K562 (cell line): ENCODE results near the gene TUBA1B. TPM values are rescaled to one million over a fixed set of nuclear protein-coding genes. Genes with fewer than 3 reads are reported as not detected.
A peak's percentile ranks its signal among the peaks of the same experiment; 100 is the strongest.

Source experiments
- CC2D1A ChIP-seq: fragments of 450-650 bp; IDR thresholded peaks from 2 replicates; pipeline ENCODE4 v1.6.1; 2017; ENCODE audit warnings: mild to moderate bottlenecking
- DNMT1 ChIP-seq: fragments of 450-650 bp; IDR thresholded peaks from 2 replicates; pipeline ENCODE4 v1.6.1; 2016; ENCODE audit warnings: antibody characterized with exemption, mild to moderate bottlenecking
- ETV1 ChIP-seq: fragments of 450-650 bp; conservative IDR thresholded peaks from 2 replicates; pipeline ENCODE4 v1.6.1; 2016; ENCODE audit warnings: missing genetic modification characterization, control low read depth, low read depth, missing compliant biosample characterization
- GTF2E2 ChIP-seq: fragments of 200-800 bp; sonication (Bioruptor generic); IDR thresholded peaks from 2 replicates; pipeline ENCODE4 v1.6.1; 2016; ENCODE audit warnings: missing genetic modification characterization, missing compliant biosample characterization
- HDAC8 ChIP-seq: fragments of 450-650 bp; IDR thresholded peaks from 2 replicates; pipeline ENCODE4 v1.6.1; 2016; ENCODE audit warnings: mild to moderate bottlenecking, missing genetic modification characterization, moderate library complexity, missing compliant biosample characterization
- NCOR1 ChIP-seq: fragments of 450-650 bp; IDR thresholded peaks from 2 replicates; pipeline ENCODE4 v1.6.1; 2016; ENCODE audit warnings: mild to moderate bottlenecking, moderate library complexity
- PRMT5 ChIP-seq: sonication (generic); formaldehyde crosslinking; IDR thresholded peaks from 2 replicates; pipeline ENCODE4 v1.5.0; 2020; ENCODE audit warnings: missing genetic modification reagents
- PRPF4 ChIP-seq: fragments of 200-400 bp; formaldehyde crosslinking; IDR thresholded peaks from one replicate; pipeline ENCODE4 v1.6.1; 2017; ENCODE audit warnings: low read length, low read depth, mild to moderate bottlenecking; ENCODE audit not compliant: insufficient read depth, poor library complexity, severe bottlenecking
- SMARCA4 ChIP-seq: fragments of 450-650 bp; IDR thresholded peaks from 2 replicates; pipeline ENCODE4 v1.6.1; 2016
- TAF9B ChIP-seq: fragments of 450-650 bp; IDR thresholded peaks from 2 replicates; pipeline ENCODE4 v1.6.1; 2018; ENCODE audit warnings: mild to moderate bottlenecking; ENCODE audit not compliant: partially characterized antibody
- ZNF3 ChIP-seq: fragments of 250-450 bp; sonication (Bioruptor Pico); IDR thresholded peaks from 2 replicates; pipeline ENCODE4 v1.5.0; 2021; ENCODE audit warnings: mild to moderate bottlenecking, moderate library complexity
- ZNF384 ChIP-seq: IDR thresholded peaks from 2 replicates; pipeline ENCODE4 v1.6.1; 2012; ENCODE audit warnings: low read depth, low read length, improper control_type of control experiment
- polyA plus RNA-seq, 8 experiments: library from polyadenylated mRNA; depleted of rRNA in 4 of 8; stranded (reverse) in 5 of 8; unstranded in 3 of 8; fragments of >200 nt; fragmentation: Nextera tagmentation in 2 of 8; fragmentation: Illumina TruSeq in 1 of 8; extraction: Ambion mirVana in 2 of 8; extraction: Trizol in 1 of 8; gene quantifications; 2 replicates each; pipeline versions ENCODE4 v1.2.1 to v1.2.3, GENCODE V29; 2011 to 2014; ENCODE audit warnings: inconsistent platforms in 1 of 8, missing spikeins in 1 of 8
- total RNA-seq, 7 experiments: library from RNA; depleted of rRNA in 6 of 7; stranded (reverse); fragments of >200 nt in 6 of 7; fragmentation: Illumina TruSeq in 2 of 7; extraction: Trizol in 2 of 7; gene quantifications; 2 replicates each; pipeline versions ENCODE4 v1.2.1 to v1.2.3, GENCODE V29; 2011 to 2021; ENCODE audit warnings: low replicate concordance in 1 of 7
- TF ChIP-seq, protein P1 (sequence below): sonication (generic); formaldehyde crosslinking; IDR thresholded peaks from 2 replicates; pipeline ENCODE4 v1.8.0; 2022; ENCODE audit warnings: mild to moderate bottlenecking, missing genetic modification reagents
- TF ChIP-seq, protein P2 (sequence below): sonication (generic); formaldehyde crosslinking; IDR thresholded peaks from 2 replicates; pipeline ENCODE4 v1.8.1; 2022; ENCODE audit warnings: missing genetic modification reagents
- TF ChIP-seq, protein P3 (sequence below): IDR thresholded peaks from 3 replicates; pipeline ENCODE4 v1.6.1; 2011; ENCODE audit warnings: borderline replicate concordance, mild to moderate bottlenecking; ENCODE audit not compliant: insufficient read length, insufficient read depth
- TF ChIP-seq, protein P4 (sequence below): fragments of 450-650 bp; IDR thresholded peaks from 2 replicates; pipeline ENCODE4 v1.6.1; 2016; ENCODE audit warnings: missing biosample characterization, missing genetic modification characterization
- TF ChIP-seq, protein P5 (sequence below): fragments of 150-350 bp; IDR thresholded peaks from 2 replicates; pipeline ENCODE4 v1.6.1; 2014; ENCODE audit warnings: low read depth, mild to moderate bottlenecking, low read length, borderline replicate concordance

Gene TUBA1B
- total and polyA plus RNA-seq, 9 of the 15 experiments (the other 6 are each of a cell fraction or from before 2014, with no cell fraction given) = 2,189 to 4,624 (median 2,628) TPM

DNA sequence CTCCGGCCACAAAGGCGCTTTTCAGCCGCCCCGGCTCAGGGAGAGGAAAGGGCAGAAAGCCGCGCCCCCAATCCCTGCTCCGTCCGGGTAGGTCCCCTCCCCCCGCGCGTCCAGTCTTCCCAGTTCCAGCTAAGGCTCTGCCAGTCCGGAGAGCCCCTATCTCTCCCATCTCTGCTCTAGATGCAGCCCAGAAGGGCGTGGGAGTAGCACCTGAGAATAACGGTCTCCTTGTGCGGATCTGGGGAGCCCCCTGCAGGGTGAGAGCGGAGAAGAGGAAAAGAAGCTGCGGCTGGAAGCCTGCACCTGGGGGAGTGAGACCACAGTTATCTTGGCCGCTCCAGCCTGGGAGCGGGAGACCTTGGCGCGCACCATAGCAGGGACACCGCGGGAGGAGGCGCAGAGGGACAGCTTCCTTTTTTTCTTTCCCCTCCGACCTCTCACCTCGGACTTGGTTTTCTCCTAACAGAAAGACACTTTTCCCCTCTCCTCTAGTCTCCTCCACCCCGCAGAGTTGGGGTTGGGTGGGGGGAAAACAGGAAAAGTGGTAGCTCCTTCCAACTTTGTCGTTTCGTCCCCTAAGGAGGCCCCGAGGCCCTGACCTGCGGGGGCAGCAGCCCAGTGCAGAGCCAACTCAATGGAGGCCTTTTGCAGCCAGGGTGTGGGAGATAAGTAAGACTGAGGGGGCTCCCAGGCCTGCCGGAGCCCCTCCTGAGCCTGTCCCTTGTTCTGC lies 38.9 kb downstream of the TUBA1B start (continued):
- TF ChIP-seq, protein P1, sequence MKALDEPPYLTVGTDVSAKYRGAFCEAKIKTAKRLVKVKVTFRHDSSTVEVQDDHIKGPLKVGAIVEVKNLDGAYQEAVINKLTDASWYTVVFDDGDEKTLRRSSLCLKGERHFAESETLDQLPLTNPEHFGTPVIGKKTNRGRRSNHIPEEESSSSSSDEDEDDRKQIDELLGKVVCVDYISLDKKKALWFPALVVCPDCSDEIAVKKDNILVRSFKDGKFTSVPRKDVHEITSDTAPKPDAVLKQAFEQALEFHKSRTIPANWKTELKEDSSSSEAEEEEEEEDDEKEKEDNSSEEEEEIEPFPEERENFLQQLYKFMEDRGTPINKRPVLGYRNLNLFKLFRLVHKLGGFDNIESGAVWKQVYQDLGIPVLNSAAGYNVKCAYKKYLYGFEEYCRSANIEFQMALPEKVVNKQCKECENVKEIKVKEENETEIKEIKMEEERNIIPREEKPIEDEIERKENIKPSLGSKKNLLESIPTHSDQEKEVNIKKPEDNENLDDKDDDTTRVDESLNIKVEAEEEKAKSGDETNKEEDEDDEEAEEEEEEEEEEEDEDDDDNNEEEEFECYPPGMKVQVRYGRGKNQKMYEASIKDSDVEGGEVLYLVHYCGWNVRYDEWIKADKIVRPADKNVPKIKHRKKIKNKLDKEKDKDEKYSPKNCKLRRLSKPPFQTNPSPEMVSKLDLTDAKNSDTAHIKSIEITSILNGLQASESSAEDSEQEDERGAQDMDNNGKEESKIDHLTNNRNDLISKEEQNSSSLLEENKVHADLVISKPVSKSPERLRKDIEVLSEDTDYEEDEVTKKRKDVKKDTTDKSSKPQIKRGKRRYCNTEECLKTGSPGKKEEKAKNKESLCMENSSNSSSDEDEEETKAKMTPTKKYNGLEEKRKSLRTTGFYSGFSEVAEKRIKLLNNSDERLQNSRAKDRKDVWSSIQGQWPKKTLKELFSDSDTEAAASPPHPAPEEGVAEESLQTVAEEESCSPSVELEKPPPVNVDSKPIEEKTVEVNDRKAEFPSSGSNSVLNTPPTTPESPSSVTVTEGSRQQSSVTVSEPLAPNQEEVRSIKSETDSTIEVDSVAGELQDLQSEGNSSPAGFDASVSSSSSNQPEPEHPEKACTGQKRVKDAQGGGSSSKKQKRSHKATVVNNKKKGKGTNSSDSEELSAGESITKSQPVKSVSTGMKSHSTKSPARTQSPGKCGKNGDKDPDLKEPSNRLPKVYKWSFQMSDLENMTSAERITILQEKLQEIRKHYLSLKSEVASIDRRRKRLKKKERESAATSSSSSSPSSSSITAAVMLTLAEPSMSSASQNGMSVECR (CRISPR knock-in tag) = peak; percentile 73; the same call in 1 of the 2 replicates
- no peak for TF ChIP-seq PRMT5 (CRISPR knock-in tag)
- TF ChIP-seq CC2D1A = peak; percentile 91
- TF ChIP-seq ZNF384 = peak; percentile 82
- TF ChIP-seq SMARCA4 = peak; percentile 95
- no peak for TF ChIP-seq DNMT1
- TF ChIP-seq NCOR1 = peak; percentile 91
- no peak for TF ChIP-seq HDAC8 (tag)
- TF ChIP-seq, protein P2, sequence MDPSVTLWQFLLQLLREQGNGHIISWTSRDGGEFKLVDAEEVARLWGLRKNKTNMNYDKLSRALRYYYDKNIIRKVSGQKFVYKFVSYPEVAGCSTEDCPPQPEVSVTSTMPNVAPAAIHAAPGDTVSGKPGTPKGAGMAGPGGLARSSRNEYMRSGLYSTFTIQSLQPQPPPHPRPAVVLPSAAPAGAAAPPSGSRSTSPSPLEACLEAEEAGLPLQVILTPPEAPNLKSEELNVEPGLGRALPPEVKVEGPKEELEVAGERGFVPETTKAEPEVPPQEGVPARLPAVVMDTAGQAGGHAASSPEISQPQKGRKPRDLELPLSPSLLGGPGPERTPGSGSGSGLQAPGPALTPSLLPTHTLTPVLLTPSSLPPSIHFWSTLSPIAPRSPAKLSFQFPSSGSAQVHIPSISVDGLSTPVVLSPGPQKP (CRISPR knock-in tag) = no peak
- TF ChIP-seq, protein P3, sequence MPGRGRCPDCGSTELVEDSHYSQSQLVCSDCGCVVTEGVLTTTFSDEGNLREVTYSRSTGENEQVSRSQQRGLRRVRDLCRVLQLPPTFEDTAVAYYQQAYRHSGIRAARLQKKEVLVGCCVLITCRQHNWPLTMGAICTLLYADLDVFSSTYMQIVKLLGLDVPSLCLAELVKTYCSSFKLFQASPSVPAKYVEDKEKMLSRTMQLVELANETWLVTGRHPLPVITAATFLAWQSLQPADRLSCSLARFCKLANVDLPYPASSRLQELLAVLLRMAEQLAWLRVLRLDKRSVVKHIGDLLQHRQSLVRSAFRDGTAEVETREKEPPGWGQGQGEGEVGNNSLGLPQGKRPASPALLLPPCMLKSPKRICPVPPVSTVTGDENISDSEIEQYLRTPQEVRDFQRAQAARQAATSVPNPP = no peak
- TF ChIP-seq GTF2E2 (tag) = no peak
- TF ChIP-seq PRPF4 = no peak
- no peak for TF ChIP-seq TAF9B
- peak; percentile 74 for TF ChIP-seq ETV1 (tag)
- TF ChIP-seq ZNF3 = no peak
- TF ChIP-seq, protein P4, sequence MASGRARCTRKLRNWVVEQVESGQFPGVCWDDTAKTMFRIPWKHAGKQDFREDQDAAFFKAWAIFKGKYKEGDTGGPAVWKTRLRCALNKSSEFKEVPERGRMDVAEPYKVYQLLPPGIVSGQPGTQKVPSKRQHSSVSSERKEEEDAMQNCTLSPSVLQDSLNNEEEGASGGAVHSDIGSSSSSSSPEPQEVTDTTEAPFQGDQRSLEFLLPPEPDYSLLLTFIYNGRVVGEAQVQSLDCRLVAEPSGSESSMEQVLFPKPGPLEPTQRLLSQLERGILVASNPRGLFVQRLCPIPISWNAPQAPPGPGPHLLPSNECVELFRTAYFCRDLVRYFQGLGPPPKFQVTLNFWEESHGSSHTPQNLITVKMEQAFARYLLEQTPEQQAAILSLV = no peak
- TF ChIP-seq, protein P5, sequence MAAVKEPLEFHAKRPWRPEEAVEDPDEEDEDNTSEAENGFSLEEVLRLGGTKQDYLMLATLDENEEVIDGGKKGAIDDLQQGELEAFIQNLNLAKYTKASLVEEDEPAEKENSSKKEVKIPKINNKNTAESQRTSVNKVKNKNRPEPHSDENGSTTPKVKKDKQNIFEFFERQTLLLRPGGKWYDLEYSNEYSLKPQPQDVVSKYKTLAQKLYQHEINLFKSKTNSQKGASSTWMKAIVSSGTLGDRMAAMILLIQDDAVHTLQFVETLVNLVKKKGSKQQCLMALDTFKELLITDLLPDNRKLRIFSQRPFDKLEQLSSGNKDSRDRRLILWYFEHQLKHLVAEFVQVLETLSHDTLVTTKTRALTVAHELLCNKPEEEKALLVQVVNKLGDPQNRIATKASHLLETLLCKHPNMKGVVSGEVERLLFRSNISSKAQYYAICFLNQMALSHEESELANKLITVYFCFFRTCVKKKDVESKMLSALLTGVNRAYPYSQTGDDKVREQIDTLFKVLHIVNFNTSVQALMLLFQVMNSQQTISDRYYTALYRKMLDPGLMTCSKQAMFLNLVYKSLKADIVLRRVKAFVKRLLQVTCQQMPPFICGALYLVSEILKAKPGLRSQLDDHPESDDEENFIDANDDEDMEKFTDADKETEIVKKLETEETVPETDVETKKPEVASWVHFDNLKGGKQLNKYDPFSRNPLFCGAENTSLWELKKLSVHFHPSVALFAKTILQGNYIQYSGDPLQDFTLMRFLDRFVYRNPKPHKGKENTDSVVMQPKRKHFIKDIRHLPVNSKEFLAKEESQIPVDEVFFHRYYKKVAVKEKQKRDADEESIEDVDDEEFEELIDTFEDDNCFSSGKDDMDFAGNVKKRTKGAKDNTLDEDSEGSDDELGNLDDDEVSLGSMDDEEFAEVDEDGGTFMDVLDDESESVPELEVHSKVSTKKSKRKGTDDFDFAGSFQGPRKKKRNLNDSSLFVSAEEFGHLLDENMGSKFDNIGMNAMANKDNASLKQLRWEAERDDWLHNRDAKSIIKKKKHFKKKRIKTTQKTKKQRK = no peak
